Esophagus muscularis mucosa (tissue), 3 donors: ENCODE results near the gene ERC2.

Experiments used
- POLR2AphosphoS5 ChIP-seq, 2 donors: sonication (generic); formaldehyde crosslinking; IDR thresholded peaks; one replicate each; pipeline ENCODE4 v1.6.1; 2017; ENCODE audit warnings: antibody characterized with exemption in 2 of 2
- TF ChIP-seq, protein P1 (sequence below), 3 experiments: fragments of 200-600 bp in 2 of 3; fragments of 450-650 bp in 1 of 3; sonication (generic) in 2 of 3; IDR thresholded peaks; one replicate each; pipeline ENCODE4 v1.5.1; 2017 to 2019; ENCODE audit warnings: antibody characterized with exemption in 3 of 3, mild to moderate bottlenecking in 2 of 3, moderate library complexity in 1 of 3

DNA sequence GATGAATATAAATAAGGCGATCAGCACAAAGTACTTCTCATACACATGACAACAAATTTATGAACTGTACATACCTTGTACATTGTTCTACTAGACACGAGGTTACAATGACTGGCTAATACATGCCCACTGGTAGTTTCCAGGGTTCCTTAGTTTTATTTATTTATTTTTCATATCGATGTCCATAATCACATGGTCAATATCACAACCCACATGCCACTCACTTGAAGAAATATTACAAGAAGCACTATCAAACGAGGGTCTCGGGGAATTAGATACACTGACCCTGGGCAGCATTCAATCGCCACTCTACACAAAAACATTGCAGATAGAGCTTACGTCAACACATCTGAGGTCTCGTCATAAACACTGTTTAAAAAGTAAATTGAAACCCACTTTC, 959.9 kb downstream of the ERC2 start:
- TF ChIP-seq, protein P1, sequence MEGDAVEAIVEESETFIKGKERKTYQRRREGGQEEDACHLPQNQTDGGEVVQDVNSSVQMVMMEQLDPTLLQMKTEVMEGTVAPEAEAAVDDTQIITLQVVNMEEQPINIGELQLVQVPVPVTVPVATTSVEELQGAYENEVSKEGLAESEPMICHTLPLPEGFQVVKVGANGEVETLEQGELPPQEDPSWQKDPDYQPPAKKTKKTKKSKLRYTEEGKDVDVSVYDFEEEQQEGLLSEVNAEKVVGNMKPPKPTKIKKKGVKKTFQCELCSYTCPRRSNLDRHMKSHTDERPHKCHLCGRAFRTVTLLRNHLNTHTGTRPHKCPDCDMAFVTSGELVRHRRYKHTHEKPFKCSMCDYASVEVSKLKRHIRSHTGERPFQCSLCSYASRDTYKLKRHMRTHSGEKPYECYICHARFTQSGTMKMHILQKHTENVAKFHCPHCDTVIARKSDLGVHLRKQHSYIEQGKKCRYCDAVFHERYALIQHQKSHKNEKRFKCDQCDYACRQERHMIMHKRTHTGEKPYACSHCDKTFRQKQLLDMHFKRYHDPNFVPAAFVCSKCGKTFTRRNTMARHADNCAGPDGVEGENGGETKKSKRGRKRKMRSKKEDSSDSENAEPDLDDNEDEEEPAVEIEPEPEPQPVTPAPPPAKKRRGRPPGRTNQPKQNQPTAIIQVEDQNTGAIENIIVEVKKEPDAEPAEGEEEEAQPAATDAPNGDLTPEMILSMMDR (IDR thresholded peaks at IDR 0.05), result no peak
- no peak for TF ChIP-seq POLR2AphosphoS5 (IDR thresholded peaks at IDR 0.05)
